ENCODE measurements around the gene AKIRIN1. TPM values are rescaled to one million over a fixed set of nuclear protein-coding genes. Genes with fewer than 3 reads are reported as not detected.
"Not testable (repeated sequence)": the region's sequence is repeated elsewhere in the genome, so short reads cannot be mapped to it uniquely, and the experiment has no call there.

AKIRIN1 gene
- total RNA-seq, 1 experiment from 2014 or later = 60.0 TPM

GRCh38 chr1:39017266-39017665 lies 26.2 kb downstream of the AKIRIN1 start:
- H3K27me3 ChIP-seq (ENCODE audit: insufficient read depth, low read length) = no peaks in the 10 kb centered on the region
- no peaks in the 10 kb centered on the region for H3K36me3 ChIP-seq (ENCODE audit: control insufficient read depth in 1 of 2, insufficient read depth in 2 of 2, low read length in 2 of 2)
- no peaks in the 10 kb centered on the region for H3K9me2 ChIP-seq (ENCODE audit: insufficient read depth)
- TF ChIP-seq FOSL1 (IDR thresholded peaks at IDR 0.05; ENCODE audit: low read depth) (no peak), ZBTB33 (IDR thresholded peaks at IDR 0.05; ENCODE audit: extremely low read depth, insufficient replicate concordance, low read length) (no peak), ZNF274 (IDR thresholded peaks at IDR 0.05; ENCODE audit: low read depth, low read length) (no peak), CEBPB (IDR thresholded peaks at IDR 0.05; ENCODE audit: low read depth) (no peak), SRF (IDR thresholded peaks at IDR 0.05; ENCODE audit: low read depth) (no peak), JUND (IDR thresholded peaks at IDR 0.05) (no peak), EZH2 (IDR thresholded peaks at IDR 0.05) (no peak), ELF1 (IDR thresholded peaks at IDR 0.05; ENCODE audit: borderline replicate concordance, low read depth) (no peak), YY1 (IDR thresholded peaks at IDR 0.05; ENCODE audit: extremely low read depth, insufficient replicate concordance, low read depth, low read length) (no peak), POLR2A (IDR thresholded peaks at IDR 0.05; ENCODE audit: borderline replicate concordance, extremely low read depth, insufficient read depth, insufficient read length) (no peak), RAD21 (IDR thresholded peaks at IDR 0.05; ENCODE audit: low read depth) (no peak)
- TF ChIP-seq, protein P1, sequence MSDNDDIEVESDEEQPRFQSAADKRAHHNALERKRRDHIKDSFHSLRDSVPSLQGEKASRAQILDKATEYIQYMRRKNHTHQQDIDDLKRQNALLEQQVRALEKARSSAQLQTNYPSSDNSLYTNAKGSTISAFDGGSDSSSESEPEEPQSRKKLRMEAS (IDR thresholded peaks at IDR 0.05) = no peak
- H3K9ac ChIP-seq (ENCODE audit: low read length) = no peak overlapping the region
- no peak overlapping the region for H3K4me3 ChIP-seq (replicated peaks in 1 of 2; ENCODE audit: low read depth in 1 of 2, low read length in 2 of 2)
- POLR2A ChIA-PET = interaction anchor here (1.1 kb wide), 1 partner anchor 9 kb away, joined by 5 read pairs; the partner anchor contains the start of gene NDUFS5
- intact Hi-C loops (cut with micrococcal nuclease) = no loop called here
- H3K4me1 ChIP-seq (ENCODE audit: control insufficient read depth in 1 of 2, insufficient read depth in 2 of 2, low read length in 2 of 2) = no peaks in the 10 kb centered on the region
- H3K9me3 ChIP-seq (ENCODE audit: control insufficient read depth in 1 of 2, insufficient read depth in 1 of 2, low read depth in 1 of 2, low read length in 2 of 2) = no peaks in the 10 kb centered on the region
- RAD21 ChIA-PET (ENCODE audit: low non-redundant PET in 1 of 2, low total read pairs in 2 of 2, uncharacterized antibody in 2 of 2, unreplicated experiment in 2 of 2) = no interaction called here
- CTCF ChIA-PET = no interaction called here
- no peaks in the 10 kb centered on the region for H4K20me1 ChIP-seq (ENCODE audit: insufficient read depth)
- DNase-seq (ENCODE audit: low read depth, low spot score) = no peak
- no peak overlapping the region for H3K4me2 ChIP-seq (ENCODE audit: low read length)
- H3K27ac ChIP-seq (ENCODE audit: low read depth, low read length) = no peak overlapping the region
- no peak for ATAC-seq
- BruUV-seq (replicated peaks) = no TSS peak
- H2AFZ ChIP-seq (ENCODE audit: low read depth, low read length, poor library complexity, severe bottlenecking) = no peak overlapping the region
- H3K79me2 ChIP-seq (ENCODE audit: insufficient read depth, low read length) = no peaks in the 10 kb centered on the region

GRCh38 chr1:39020494-39020893 lies 29.4 kb downstream of the AKIRIN1 start:
- CTCF ChIA-PET; H3K9me2 ChIP-seq (ENCODE audit: insufficient read depth); H2AFZ ChIP-seq (ENCODE audit: low read depth, low read length, poor library complexity, severe bottlenecking); intact Hi-C loops (cut with micrococcal nuclease); RAD21 ChIA-PET (ENCODE audit: low non-redundant PET in 1 of 2, low total read pairs in 2 of 2, uncharacterized antibody in 2 of 2, unreplicated experiment in 2 of 2); H3K9ac ChIP-seq (ENCODE audit: low read length); H3K4me2 ChIP-seq (ENCODE audit: low read length); H4K20me1 ChIP-seq (ENCODE audit: insufficient read depth); H3K27me3 ChIP-seq (ENCODE audit: insufficient read depth, low read length); DNase-seq (ENCODE audit: low read depth, low spot score); H3K4me3 ChIP-seq (replicated peaks in 1 of 2; ENCODE audit: low read depth in 1 of 2, low read length in 2 of 2); H3K36me3 ChIP-seq (ENCODE audit: control insufficient read depth in 1 of 2, insufficient read depth in 2 of 2, low read length in 2 of 2); POLR2A ChIA-PET; BruUV-seq (replicated peaks); ATAC-seq; H3K27ac ChIP-seq (ENCODE audit: low read depth, low read length); H3K79me2 ChIP-seq (ENCODE audit: insufficient read depth, low read length); H3K9me3 ChIP-seq (ENCODE audit: control insufficient read depth in 1 of 2, insufficient read depth in 1 of 2, low read depth in 1 of 2, low read length in 2 of 2); H3K4me1 ChIP-seq (ENCODE audit: control insufficient read depth in 1 of 2, insufficient read depth in 2 of 2, low read length in 2 of 2): not testable (repeated sequence)
